GM12891 (cell line): ENCODE measurements around the gene TIMMDC1.

Experiments used
- PAX5 ChIP-seq: IDR thresholded peaks from 2 replicates; pipeline ENCODE4 v1.6.1; 2011; ENCODE audit warnings: low read length, moderate library complexity, mild to moderate bottlenecking; ENCODE audit not compliant: insufficient read depth, severe bottlenecking
- POLR2A ChIP-seq: IDR thresholded peaks from 2 replicates; pipeline ENCODE4 v1.6.1; 2011; ENCODE audit warnings: low read depth, low read length, control low read depth
- POLR2AphosphoS5 ChIP-seq: IDR thresholded peaks from 2 replicates; pipeline ENCODE4 v1.6.1; 2011; ENCODE audit warnings: low read depth, low read length, control low read depth
- POU2F2 ChIP-seq: IDR thresholded peaks from 2 replicates; pipeline ENCODE4 v1.6.1; 2011; ENCODE audit warnings: low read depth, mild to moderate bottlenecking, control low read depth, low read length, moderate library complexity
- SPI1 ChIP-seq: IDR thresholded peaks from 2 replicates; pipeline ENCODE4 v1.6.1; 2011; ENCODE audit warnings: low read depth, low read length, control low read depth
- TAF1 ChIP-seq: IDR thresholded peaks from 2 replicates; pipeline ENCODE4 v1.6.1; 2011; ENCODE audit warnings: low read depth, low read length, control low read depth

DNA sequence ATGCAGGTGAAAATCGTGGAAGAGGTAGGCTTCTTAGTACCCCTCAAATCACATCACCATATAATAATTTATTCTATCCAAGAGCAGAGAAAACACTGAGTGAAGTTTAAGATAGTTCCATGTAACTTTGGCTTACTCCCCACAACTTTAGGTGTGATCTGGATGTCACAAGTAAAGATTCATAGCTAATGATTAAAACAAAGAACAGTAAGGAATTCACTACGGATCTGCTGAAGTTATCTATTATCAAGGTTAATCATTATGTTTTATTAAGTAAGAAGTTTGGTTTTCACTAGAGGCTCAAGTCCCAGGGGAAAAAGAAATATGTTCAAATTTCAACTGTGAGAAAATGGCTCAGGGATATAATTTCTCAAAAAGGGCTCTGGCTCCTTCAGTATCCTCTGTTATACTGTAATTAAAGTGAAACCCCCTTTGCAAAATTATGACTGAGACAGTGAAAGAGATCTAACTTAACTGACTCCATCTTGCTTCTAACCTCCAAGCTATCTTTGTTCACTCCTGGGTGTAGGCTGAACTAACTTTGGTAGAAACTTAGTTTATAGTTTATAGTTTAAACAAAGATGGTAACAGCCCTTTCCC is 43.9 kb downstream of the TIMMDC1 start:
- TF ChIP-seq TAF1: no peak
- TF ChIP-seq POLR2A: no peak
- TF ChIP-seq POLR2AphosphoS5: no peak
- TF ChIP-seq SPI1: no peak
- TF ChIP-seq PAX5: no peak
- TF ChIP-seq POU2F2: no peak
